ACHN (cell line): ENCODE results near the gene SPATA46.

ENCODE experiments used
- DNase-seq: peaks from one replicate; pipeline ENCODE4 v3.0.0-alpha.2; 2015
- in situ Hi-C: cut with HindIII; loops from 2 replicates; pipeline ENCODE4 v1.10.0; 2017; ENCODE audit warnings: low sequenced_read_pairs, low pct_ligation_motif_present, low pct_unique_long_range_greater_than_20kb

Gene SPATA46

DNA sequence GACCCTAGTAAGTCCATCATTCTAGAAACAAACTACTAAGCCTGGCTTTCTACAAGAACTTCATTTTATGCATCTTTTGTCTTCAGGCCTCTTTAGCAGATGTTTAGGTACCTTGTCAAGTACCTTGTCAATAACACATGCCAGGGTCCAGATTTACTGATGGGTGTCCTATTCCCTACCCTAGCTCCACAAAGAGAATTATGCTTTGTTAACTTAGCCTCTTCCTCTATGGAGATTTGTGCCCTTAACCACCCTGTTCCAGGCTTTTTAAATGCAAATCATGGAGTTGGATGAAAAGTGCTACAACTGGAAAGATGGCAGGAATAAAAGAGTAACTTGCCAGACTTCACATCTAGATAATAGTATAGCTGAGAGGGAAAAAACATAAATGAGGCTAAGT, 42.7 kb downstream of the SPATA46 start:
- in situ Hi-C loops, result no loop called here
- DNase-seq, result no peak

DNA sequence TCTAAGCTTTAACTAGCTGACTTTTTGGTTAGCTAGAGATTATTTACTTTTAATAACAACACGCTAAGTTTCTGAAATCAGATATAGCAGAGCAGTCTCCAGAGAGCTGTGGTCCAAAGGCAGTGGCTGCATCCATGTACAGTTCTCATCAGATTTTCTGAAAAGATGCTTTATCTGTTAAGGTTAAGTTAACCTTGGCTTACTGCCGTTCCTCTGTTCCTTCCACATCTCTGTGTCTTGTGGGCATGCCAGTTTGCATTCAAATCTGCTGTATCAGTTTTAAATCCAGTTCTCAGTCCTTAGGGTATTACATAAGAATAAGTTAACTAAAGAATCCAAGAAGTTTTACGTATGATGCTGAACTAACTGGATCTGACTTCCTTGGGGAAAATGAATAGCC, 46.8 kb downstream of the SPATA46 start:
- DNase-seq, result no peak
- in situ Hi-C loops, result no loop called here

DNA sequence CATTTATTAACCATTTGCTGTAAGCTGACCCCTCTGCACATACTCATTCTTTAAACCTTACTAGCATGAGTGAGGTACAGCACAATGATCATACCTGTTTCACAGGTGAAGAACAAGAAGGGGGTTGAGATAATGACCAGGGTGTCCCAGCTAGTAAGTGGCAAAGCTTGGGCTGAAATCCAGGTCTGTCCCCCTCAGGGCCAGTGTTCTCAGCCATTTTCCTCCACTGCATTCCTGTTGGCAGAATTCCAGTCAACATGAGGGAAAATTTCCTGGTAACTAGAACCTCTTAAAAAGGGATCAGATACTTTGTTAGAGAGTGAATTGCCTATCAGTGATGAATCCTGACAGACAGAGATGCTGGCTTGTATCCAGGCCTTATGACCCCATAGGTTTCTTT, 48.1 kb downstream of the SPATA46 start:
- DNase-seq, result no peak
- in situ Hi-C loops, result no loop called here

DNA sequence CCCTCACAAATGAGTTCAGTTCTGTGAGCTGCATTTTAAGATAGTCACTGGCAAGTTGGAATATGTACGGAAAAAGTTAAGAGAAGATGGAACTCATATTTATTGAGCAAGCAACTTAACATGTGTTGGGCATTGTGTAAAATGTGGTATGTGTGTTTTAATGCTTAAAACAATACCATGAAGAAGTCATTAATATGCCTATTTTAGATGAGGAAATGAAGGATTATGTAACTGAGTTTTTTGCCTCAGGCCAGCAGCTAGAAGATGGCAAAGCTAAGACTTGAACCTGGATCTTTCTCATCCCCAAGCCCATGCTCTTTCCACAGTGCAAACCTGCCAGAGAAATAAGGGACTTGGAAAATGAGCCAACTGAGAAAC, 48.9 kb downstream of the SPATA46 start:
- in situ Hi-C loops, result no loop called here
- DNase-seq, result no peak

GRCh38 chr1:162327144-162327787, 49.4 kb downstream of the SPATA46 start:
- DNase-seq, result no peak
- in situ Hi-C loops, result no loop called here

DNA sequence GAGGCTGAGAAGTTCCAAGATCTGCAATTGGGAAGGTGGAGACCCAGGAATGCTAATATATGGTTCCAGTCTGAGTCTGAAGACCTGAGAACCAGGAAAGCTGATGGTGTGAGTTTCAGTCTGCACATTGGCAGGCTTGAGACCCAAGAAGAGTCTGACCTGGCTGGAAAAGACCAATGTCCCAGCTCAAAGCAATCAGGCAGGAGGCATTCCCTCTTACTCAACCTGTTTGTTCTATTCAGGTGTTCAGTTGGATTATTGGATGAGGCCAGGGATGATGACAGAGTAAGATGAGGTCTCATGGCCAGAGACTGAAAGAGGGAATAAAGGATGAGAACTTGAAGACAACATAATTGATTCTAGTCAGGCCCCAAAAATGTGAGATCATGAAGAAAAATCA, 50.1 kb downstream of the SPATA46 start:
- no peak for DNase-seq

GRCh38 chr1:162324396-162324795, 52.3 kb downstream of the SPATA46 start:
- DNase-seq, result no peak
- in situ Hi-C loops, result no loop called here

More for the DNA sequence above, 50.1 kb downstream of the SPATA46 start:
- in situ Hi-C loops, result no loop called here
